Activated T-helper 17 cell treated with anti-CD3 and anti-CD28 coated beads, Interleukin-2, amount 50 U/mL, for 72 hours (primary cell): Measurements from ENCODE around the gene SEL1L2. TPM values are rescaled to one million over a fixed set of nuclear protein-coding genes. Genes with fewer than 3 reads are reported as not detected.

Source experiments
- ATAC-seq: fragments of 150-1000 bp; cut with Tn5 transposase; replicated peaks from 2 replicates; pipeline ENCODE4 v1.10.0; 2021; ENCODE audit warnings: mild to moderate bottlenecking, moderate library complexity
- H3K27ac Mint-ChIP-seq: one replicate; pipeline ENCODE4 v1.8.0; 2022; ENCODE audit warnings: mixed read lengths
- H3K27me3 Mint-ChIP-seq: one replicate; pipeline ENCODE4 v1.8.0; 2022; ENCODE audit warnings: mixed read lengths
- H3K36me3 Mint-ChIP-seq: one replicate; pipeline ENCODE4 v1.8.0; 2022; ENCODE audit warnings: low read depth, mild to moderate bottlenecking, mixed read lengths
- H3K4me1 Mint-ChIP-seq: one replicate; pipeline ENCODE4 v1.8.0; 2022; ENCODE audit warnings: mixed read lengths
- H3K4me3 Mint-ChIP-seq: one replicate; pipeline ENCODE4 v1.8.0; 2022; ENCODE audit warnings: mild to moderate bottlenecking, mixed read lengths
- H3K9me3 Mint-ChIP-seq: one replicate; pipeline ENCODE4 v1.8.0; 2022; ENCODE audit warnings: mixed read lengths
- total RNA-seq, 2 donors: library from RNA; stranded (reverse); gene quantifications; one replicate each; pipeline ENCODE4 v1.2.3, GENCODE V29; 2022

The SEL1L2 gene
- total RNA-seq, 2 donors from 2014 or later = not detected

DNA sequence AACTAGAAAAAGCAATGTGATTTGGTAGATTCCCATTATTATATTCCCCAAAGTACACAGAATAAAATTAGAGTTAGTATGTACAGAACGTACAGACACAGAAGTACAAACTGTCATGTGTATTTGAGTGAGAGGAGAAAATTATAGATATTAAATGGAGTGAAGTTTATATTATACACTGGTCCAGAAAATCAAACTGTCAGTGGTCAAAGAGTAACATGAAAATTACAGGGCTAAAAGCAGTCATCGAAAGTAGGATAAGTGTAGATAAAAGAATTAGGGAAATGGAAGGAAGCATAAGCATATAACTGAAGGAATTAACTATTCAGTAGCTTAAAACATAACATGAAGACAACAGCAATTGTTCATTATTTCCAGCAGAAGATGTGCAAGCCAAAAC is 30.3 kb downstream of the SEL1L2 start:
- Mint-ChIP-seq H3K36me3 (no peaks in the 10 kb centered on the region), H3K4me3 (no peak overlapping the region), H3K9me3 (peaks cover 5% of the 10 kb centered on the region), H3K27ac (no peak overlapping the region), H3K4me1 (no peaks in the 10 kb centered on the region), H3K27me3 (no peaks in the 10 kb centered on the region)
- no peak for ATAC-seq

GRCh38 chr20:13953227-13953626 is 37.2 kb downstream of the SEL1L2 start:
- Mint-ChIP-seq H3K4me1 (no peaks in the 10 kb centered on the region), H3K36me3 (no peaks in the 10 kb centered on the region), H3K27me3 (no peaks in the 10 kb centered on the region), H3K4me3 (no peak overlapping the region), H3K9me3 (peaks cover 3% of the 10 kb centered on the region), H3K27ac (no peak overlapping the region)
- no peak for ATAC-seq

DNA sequence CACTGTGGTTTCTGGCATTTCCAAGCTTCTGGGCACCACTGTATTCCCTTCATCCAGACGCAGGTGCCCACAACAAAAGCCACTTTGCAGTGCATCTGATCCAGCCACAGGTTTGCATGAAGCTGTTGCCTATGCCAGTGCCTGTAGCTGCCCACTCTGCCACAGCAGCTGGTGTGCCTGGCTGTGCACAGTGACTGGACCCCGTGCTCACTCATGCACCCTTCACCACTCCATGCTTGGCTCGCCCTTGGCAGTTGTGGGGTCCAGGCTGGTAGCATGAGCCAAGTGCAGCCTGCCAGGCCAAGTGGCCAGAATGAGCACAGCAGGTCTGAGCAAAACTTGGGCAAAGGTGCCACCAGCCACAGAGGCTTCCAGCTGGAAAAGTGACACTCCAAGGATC is 42.7 kb downstream of the SEL1L2 start:
- no peaks in the 10 kb centered on the region for H3K27me3 Mint-ChIP-seq
- H3K4me3 Mint-ChIP-seq = no peak overlapping the region
- H3K4me1 Mint-ChIP-seq = no peaks in the 10 kb centered on the region
- H3K9me3 Mint-ChIP-seq = peaks cover 5% of the 10 kb centered on the region
- H3K27ac Mint-ChIP-seq = no peak overlapping the region
- no peaks in the 10 kb centered on the region for H3K36me3 Mint-ChIP-seq
- no peak for ATAC-seq

- Mint-ChIP-seq H3K9me3 (peaks cover 5% of the 10 kb centered on the region), H3K27me3 (no peaks in the 10 kb centered on the region), H3K27ac (no peak overlapping the region), H3K4me1 (no peaks in the 10 kb centered on the region), H3K4me3 (no peak overlapping the region), H3K36me3 (no peaks in the 10 kb centered on the region)
- no peak for ATAC-seq
Measured at GRCh38 chr20:13941031-13941430, 49.4 kb downstream of the SEL1L2 start.

DNA sequence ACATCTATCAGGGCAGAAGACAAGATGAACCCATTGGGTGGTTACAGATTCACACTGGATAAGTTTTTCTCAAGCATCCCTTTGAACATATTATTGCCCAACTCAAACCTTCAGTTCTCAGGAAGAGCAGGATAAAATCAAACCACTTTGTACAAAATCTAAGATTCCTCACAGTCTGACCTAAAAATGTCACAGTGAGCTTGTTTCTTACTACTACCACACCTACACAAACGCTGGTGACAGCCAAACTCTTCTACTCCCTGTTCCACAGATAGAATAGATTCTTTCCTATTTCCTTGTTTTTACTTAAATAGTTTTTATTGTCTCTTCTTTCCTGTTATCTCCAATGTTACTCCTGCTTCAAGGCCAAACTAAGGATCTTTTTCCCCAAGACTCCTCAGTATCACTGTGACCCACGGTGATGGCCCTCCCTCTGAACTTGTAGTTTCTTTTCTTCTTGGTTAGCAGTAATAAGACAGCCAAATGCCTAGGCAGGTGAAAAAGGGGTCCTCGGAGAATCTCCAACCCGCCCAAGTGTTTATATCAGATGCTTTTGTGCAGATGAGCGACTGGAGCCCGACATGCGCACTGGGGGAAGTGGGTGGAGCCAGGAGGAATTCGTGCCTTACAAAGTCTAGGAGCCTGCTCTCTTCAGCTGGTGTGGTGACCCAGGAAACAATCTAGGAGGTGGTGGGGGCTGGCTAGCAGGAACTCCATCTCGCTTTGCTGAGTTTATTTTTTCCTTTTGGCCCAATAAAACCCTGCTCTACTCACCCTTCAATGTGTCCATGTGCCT is 53.4 kb downstream of the SEL1L2 start:
- no peaks in the 10 kb centered on the region for H3K9me3 Mint-ChIP-seq
- no peaks in the 10 kb centered on the region for H3K4me1 Mint-ChIP-seq
- no peaks in the 10 kb centered on the region for H3K36me3 Mint-ChIP-seq
- no peak overlapping the region for H3K27ac Mint-ChIP-seq
- no peaks in the 10 kb centered on the region for H3K27me3 Mint-ChIP-seq
- no peak overlapping the region for H3K4me3 Mint-ChIP-seq
- ATAC-seq = no peak

- Mint-ChIP-seq H3K27me3 (no peaks in the 10 kb centered on the region), H3K4me3 (no peak overlapping the region), H3K4me1 (no peaks in the 10 kb centered on the region), H3K36me3 (no peaks in the 10 kb centered on the region), H3K9me3 (no peaks in the 10 kb centered on the region), H3K27ac (no peak overlapping the region)
- no peak for ATAC-seq
Measured at GRCh38 chr20:13934992-13935894, 55.2 kb downstream of the SEL1L2 start.

DNA sequence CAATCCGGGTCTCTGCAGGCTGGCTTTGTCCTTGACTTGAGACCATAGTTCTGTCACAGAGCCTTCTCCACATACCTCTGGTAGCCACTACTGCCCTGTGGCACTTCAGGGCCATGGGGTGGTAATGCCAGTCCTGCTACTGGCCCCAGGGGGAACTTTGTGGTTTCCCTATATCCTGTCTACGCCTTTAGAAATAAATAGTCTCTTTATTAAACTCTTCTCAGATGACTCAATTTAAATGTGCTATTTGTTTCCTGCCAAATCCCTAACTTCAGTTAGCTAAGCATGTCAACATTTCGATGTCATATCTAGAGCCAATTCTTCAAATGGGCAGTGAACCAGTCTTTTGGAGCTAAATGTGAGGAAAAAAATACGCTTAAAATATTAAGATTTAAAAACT is 60.1 kb downstream of the SEL1L2 start:
- H3K27ac Mint-ChIP-seq = no peak overlapping the region
- H3K36me3 Mint-ChIP-seq = no peaks in the 10 kb centered on the region
- ATAC-seq = no peak
- H3K4me3 Mint-ChIP-seq = no peak overlapping the region
- H3K4me1 Mint-ChIP-seq = no peaks in the 10 kb centered on the region
- H3K27me3 Mint-ChIP-seq = no peaks in the 10 kb centered on the region
- no peaks in the 10 kb centered on the region for H3K9me3 Mint-ChIP-seq

DNA sequence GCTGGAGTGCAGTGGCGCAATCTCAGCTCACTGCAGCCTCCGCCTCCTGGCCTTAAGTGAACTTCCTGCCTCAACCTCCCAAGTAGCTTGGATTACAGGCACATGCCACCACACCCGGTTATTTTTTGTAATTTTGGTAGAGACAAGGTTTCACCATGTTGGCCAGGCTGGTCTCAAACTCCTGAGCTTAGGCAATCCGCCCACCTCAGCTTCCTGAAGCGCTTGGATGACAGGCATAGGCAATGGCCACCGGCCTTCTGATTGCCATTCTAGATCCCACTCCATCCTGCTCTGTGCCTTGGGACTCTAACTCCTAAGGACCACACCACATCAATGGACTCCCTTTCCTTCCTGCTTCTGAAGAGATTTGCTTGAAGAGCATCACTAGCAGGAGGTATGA is 60.6 kb downstream of the SEL1L2 start:
- Mint-ChIP-seq H3K9me3 (no peaks in the 10 kb centered on the region), H3K36me3 (no peaks in the 10 kb centered on the region)

DNA sequence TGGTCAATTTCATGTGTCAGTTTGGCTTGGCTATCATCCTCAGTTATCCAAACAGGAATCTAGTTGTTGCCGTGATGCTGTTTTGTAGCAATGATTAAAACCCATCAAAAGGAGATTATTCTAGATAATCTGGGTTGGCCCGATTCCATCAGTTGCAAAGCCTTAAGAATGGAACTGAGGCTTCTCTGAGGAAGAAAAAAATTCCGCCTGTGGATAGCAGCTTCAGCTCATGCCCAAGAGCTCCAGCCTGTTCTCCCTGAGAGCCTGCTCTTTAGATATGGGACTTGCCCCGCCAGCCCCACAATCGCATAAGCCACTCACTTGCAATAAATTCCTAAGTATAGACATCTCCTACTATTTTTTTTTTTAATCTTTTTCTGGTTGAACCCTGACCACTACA is 61.5 kb downstream of the SEL1L2 start:
- no peak overlapping the region for H3K4me3 Mint-ChIP-seq
- no peaks in the 10 kb centered on the region for H3K4me1 Mint-ChIP-seq
- peaks cover 2% of the 10 kb centered on the region for H3K27me3 Mint-ChIP-seq
- no peak overlapping the region for H3K27ac Mint-ChIP-seq
- ATAC-seq = no peak
- H3K36me3 Mint-ChIP-seq = no peaks in the 10 kb centered on the region
- H3K9me3 Mint-ChIP-seq = no peaks in the 10 kb centered on the region

More for the DNA sequence above, 60.6 kb downstream of the SEL1L2 start:
- Mint-ChIP-seq H3K4me1 (no peaks in the 10 kb centered on the region), H3K27me3 (no peaks in the 10 kb centered on the region), H3K4me3 (no peak overlapping the region), H3K27ac (no peak overlapping the region)
- ATAC-seq = no peak

- no peaks in the 10 kb centered on the region for H3K36me3 Mint-ChIP-seq
- H3K27ac Mint-ChIP-seq = no peak overlapping the region
- H3K9me3 Mint-ChIP-seq = no peaks in the 10 kb centered on the region
- no peaks in the 10 kb centered on the region for H3K4me1 Mint-ChIP-seq
- H3K4me3 Mint-ChIP-seq = no peak overlapping the region
- ATAC-seq = no peak
- H3K27me3 Mint-ChIP-seq = peaks cover 4% of the 10 kb centered on the region
Measured at GRCh38 chr20:13927171-13927570, 63.2 kb downstream of the SEL1L2 start.

DNA sequence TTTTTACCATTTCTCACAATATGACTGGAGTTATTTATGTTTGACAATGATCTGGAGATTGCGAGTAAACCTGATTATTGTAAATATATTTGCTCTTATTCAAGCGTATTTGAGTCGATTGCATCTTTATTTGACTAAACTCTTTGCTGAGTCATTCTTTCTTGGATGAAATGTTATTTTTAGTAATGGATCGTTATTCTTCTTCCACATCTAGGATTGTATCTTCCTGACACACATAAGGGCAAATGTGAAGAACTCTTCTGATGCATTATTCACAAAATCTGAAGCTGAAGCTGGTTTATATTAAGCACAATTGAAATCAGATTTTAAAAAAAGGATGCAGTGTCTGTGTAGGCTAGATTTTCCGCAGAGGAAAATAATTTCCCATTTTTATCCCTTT is 68.2 kb downstream of the SEL1L2 start:
- no peaks in the 10 kb centered on the region for H3K36me3 Mint-ChIP-seq
- no peak for ATAC-seq
- no peaks in the 10 kb centered on the region for H3K4me1 Mint-ChIP-seq
- no peak overlapping the region for H3K4me3 Mint-ChIP-seq
- H3K27ac Mint-ChIP-seq = no peak overlapping the region
- no peaks in the 10 kb centered on the region for H3K9me3 Mint-ChIP-seq
- peaks cover 8% of the 10 kb centered on the region for H3K27me3 Mint-ChIP-seq

- H3K36me3 Mint-ChIP-seq = no peaks in the 10 kb centered on the region
- no peak overlapping the region for H3K4me3 Mint-ChIP-seq
- no peak for ATAC-seq
- H3K4me1 Mint-ChIP-seq = no peaks in the 10 kb centered on the region
- H3K27ac Mint-ChIP-seq = no peak overlapping the region
- peaks cover 9% of the 10 kb centered on the region for H3K27me3 Mint-ChIP-seq
- no peaks in the 10 kb centered on the region for H3K9me3 Mint-ChIP-seq
Measured at GRCh38 chr20:13915284-13915683, 75.1 kb downstream of the SEL1L2 start.

DNA sequence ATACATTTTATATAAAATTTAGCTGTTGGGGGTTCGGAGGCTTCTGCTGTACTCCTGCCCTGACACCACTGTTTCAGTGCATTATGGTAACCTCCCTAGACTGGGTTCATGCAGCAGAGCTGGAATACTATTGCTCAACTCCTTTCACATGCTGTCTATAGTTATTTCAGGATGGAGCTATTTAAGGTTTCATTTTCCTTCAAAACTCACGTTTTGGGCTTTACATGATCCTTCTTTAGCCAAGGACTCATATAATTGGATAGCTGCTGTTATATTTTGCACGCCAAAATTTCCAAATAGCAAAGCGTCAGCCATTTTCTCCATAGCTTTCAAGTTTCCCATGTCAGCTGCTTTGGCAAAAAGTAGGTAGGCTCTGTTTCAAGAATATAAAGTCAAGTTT is 76.8 kb downstream of the SEL1L2 start:
- Mint-ChIP-seq H3K4me3 (no peak overlapping the region), H3K36me3 (no peaks in the 10 kb centered on the region), H3K4me1 (no peaks in the 10 kb centered on the region), H3K27me3 (peaks cover 4% of the 10 kb centered on the region), H3K9me3 (no peaks in the 10 kb centered on the region), H3K27ac (no peak overlapping the region)
- ATAC-seq = no peak

GRCh38 chr20:13913131-13913530 is 77.3 kb downstream of the SEL1L2 start:
- ATAC-seq = no peak
- no peaks in the 10 kb centered on the region for H3K9me3 Mint-ChIP-seq
- peaks cover 4% of the 10 kb centered on the region for H3K27me3 Mint-ChIP-seq
- no peaks in the 10 kb centered on the region for H3K36me3 Mint-ChIP-seq
- no peaks in the 10 kb centered on the region for H3K4me1 Mint-ChIP-seq
- H3K27ac Mint-ChIP-seq = no peak overlapping the region
- no peak overlapping the region for H3K4me3 Mint-ChIP-seq

GRCh38 chr20:13910492-13910891 is 79.9 kb downstream of the SEL1L2 start:
- Mint-ChIP-seq H3K4me3 (no peak overlapping the region), H3K36me3 (no peaks in the 10 kb centered on the region), H3K4me1 (no peaks in the 10 kb centered on the region), H3K27me3 (peaks cover 4% of the 10 kb centered on the region), H3K9me3 (no peaks in the 10 kb centered on the region), H3K27ac (no peak overlapping the region)
- no peak for ATAC-seq
